GM12891 (cell line): Measurements from ENCODE around the gene LSM4.

ENCODE experiments used
- PAX5 ChIP-seq: IDR thresholded peaks from 2 replicates; pipeline ENCODE4 v1.6.1; 2011; ENCODE audit warnings: low read length, moderate library complexity, mild to moderate bottlenecking; ENCODE audit not compliant: insufficient read depth, severe bottlenecking
- POLR2A ChIP-seq: IDR thresholded peaks from 2 replicates; pipeline ENCODE4 v1.6.1; 2011; ENCODE audit warnings: low read depth, low read length, control low read depth
- POLR2AphosphoS5 ChIP-seq: IDR thresholded peaks from 2 replicates; pipeline ENCODE4 v1.6.1; 2011; ENCODE audit warnings: low read depth, low read length, control low read depth
- POU2F2 ChIP-seq: IDR thresholded peaks from 2 replicates; pipeline ENCODE4 v1.6.1; 2011; ENCODE audit warnings: low read depth, mild to moderate bottlenecking, control low read depth, low read length, moderate library complexity
- SPI1 ChIP-seq: IDR thresholded peaks from 2 replicates; pipeline ENCODE4 v1.6.1; 2011; ENCODE audit warnings: low read depth, low read length, control low read depth
- TAF1 ChIP-seq: IDR thresholded peaks from 2 replicates; pipeline ENCODE4 v1.6.1; 2011; ENCODE audit warnings: low read depth, low read length, control low read depth

DNA sequence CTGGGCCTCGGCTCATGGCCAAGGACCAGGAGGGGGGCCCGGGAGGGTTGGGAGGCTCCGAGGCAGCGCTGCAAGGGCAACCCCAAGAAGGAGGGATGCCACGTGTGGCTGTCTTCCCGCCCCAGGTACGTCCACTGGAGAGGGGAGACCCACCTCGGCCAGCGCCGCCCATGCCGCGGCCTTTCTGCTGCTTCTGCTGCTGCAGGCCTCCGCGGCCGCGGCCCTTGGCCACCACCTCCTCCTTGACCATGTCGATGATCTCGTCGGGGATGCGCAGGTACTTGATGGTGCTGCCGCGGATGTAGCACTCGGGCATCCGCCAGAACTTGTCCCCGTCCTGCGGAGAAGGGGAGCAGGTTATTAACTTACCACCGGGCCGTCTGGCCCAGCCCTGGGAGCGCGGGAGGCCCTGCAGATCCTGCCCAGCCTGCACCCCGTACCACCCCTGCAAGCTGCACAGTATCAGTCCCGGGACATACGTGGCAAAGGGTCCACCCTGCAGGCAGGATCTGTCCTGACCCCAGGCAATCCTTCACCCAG lies 13.3 kb downstream of the LSM4 start:
- no peak for TF ChIP-seq POLR2AphosphoS5
- TF ChIP-seq POLR2A: no peak
- no peak for TF ChIP-seq TAF1
- no peak for TF ChIP-seq POU2F2
- no peak for TF ChIP-seq SPI1
- no peak for TF ChIP-seq PAX5
